GM13976 (cell line): Measurements from ENCODE around the gene TBX3.

ENCODE experiments used
- DNase-seq: peaks from one replicate; pipeline ENCODE4 v3.0.0; 2012; ENCODE audit warnings: low spot score
- in situ Hi-C: fragments of 300-500 bp; cut with MboI; formaldehyde crosslinking; loops from one replicate; pipeline ENCODE4 v1.12.0; 2022; ENCODE audit warnings: low sequenced_read_pairs, mixed read lengths, inconsistent platforms; ENCODE audit not compliant: unreplicated experiment
- TF ChIP-seq, protein P1 (sequence below): IDR thresholded peaks from 2 replicates; pipeline ENCODE4 v1.5.1; 2012; ENCODE audit warnings: borderline replicate concordance, mild to moderate bottlenecking; ENCODE audit not compliant: insufficient read depth; ENCODE audit errors: extremely low read depth, missing control alignments, control extremely low read depth

TBX3 gene

DNA sequence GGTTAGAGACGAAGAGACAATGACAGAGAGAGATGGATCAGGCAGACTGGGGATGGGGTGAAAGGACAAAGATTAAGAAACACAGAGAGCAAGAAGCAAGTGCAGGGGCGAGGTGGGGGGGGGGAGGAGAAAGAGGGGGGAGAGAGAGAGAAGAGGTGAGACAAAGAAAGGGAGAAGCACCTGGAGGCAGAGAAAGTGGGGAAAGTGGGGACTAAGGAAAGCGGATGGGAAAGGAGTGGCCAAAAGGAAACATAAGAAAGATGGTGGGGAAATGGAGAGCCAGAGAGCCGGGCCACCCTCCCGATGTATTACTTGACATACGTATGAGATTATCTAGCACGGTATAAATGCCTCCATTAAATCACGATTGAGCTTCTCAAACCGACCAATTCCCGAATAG, 18.5 kb upstream of the TBX3 start:
- TF ChIP-seq, protein P1, sequence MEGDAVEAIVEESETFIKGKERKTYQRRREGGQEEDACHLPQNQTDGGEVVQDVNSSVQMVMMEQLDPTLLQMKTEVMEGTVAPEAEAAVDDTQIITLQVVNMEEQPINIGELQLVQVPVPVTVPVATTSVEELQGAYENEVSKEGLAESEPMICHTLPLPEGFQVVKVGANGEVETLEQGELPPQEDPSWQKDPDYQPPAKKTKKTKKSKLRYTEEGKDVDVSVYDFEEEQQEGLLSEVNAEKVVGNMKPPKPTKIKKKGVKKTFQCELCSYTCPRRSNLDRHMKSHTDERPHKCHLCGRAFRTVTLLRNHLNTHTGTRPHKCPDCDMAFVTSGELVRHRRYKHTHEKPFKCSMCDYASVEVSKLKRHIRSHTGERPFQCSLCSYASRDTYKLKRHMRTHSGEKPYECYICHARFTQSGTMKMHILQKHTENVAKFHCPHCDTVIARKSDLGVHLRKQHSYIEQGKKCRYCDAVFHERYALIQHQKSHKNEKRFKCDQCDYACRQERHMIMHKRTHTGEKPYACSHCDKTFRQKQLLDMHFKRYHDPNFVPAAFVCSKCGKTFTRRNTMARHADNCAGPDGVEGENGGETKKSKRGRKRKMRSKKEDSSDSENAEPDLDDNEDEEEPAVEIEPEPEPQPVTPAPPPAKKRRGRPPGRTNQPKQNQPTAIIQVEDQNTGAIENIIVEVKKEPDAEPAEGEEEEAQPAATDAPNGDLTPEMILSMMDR = no peak
- DNase-seq = no peak
- in situ Hi-C loops = no loop called here

DNA sequence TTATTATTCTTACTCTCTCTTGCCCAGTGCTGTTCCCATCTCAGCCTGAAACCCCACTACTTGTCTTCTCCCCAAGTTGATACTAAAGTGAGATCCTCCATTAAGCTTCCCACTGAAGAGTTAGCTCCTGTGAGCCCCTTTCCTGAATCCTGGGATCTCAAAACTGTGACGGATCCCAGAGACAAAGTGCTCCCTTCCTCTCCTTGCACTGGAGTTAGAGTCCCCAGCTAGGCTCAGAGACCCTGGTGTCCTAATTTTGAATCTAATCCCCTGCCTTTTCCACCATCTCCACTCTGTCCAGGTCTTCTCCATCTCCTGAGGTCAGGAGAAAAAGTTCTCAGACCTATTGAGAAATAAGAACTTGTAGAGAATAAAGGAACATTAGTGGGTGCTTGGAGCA, 17.6 kb upstream of the TBX3 start:
- TF ChIP-seq, protein P1 = no peak
- in situ Hi-C loops = no loop called here
- no peak for DNase-seq

- no peak for DNase-seq
- TF ChIP-seq, protein P1 = no peak
- in situ Hi-C loops = no loop called here
Measured at GRCh38 chr12:114701104-114701414, 17.1 kb upstream of the TBX3 start.

DNA sequence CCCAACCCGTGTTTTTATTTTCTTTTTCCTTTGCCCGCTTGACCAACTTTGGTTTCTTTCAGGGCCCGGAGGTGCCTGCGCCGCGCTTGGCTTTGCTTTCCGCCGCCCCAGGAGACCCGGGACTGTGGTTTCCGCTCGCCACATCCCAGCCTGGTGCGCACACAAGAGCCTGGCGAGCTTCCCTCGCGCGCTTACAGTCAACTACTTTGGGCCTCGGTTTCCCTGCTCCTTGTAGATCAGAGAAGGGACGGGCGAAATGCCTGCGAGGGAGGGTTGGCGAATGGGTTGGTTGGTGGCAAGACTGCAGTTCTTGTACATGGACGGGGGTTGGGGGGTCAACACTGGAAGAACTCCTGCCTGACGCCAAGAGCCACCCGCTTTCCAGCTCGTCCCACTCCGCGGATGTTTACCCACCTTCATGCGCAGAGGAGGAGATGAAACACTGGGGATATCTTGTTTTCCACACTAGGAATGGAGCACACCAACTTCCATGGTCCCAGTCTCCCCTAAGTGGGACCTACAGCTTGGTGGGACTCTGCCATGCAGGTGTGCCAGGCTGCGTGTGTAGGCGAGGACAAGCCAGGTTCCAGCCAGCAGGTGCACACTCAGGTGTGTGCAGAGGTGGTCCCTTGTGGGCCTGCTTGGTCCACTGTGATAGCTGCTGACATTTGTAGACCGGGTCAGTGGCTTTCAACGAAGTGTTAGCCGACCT, 16.6 kb upstream of the TBX3 start:
- DNase-seq = no peak
- in situ Hi-C loops = no loop called here
- TF ChIP-seq, protein P1 = no peak

DNA sequence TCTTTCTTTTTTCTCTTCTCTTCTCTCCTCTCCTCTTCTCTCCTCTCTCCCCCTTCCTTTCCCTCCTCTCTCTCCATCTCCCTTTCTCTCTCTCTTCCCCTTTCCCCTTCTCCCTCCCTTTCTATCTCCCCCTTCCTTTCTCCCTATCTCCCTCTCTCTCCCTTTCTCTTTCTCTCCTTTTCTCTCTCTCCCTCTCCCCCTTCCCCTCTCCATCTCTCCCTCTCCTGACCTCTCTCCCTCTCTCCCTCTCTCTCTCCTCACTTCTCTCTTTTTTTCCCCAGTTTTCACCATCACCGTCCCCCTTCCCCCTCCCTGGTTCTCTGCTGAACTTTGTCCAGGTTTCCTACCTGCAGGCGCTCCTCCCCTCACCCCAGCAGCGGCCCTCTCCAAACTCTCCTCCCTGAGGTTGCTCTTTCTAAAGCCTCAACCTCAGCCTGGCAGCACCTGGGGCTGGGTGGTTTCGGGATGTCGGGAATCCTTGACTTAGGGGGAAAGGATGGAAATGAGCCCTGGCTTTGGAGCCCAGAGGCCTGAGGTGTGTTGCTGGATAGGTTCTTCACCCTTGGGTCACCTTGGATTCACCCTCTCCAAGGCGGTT, 14.7 kb upstream of the TBX3 start:
- TF ChIP-seq, protein P1 = no peak
- in situ Hi-C loops = no loop called here
- no peak for DNase-seq

- in situ Hi-C loops = no loop called here
Measured at GRCh38 chr12:114697741-114698565, 14.0 kb upstream of the TBX3 start.

More at GRCh38 chr12:114697741-114698565, 14.0 kb upstream of the TBX3 start:
- DNase-seq = no peak
- TF ChIP-seq, protein P1 = no peak
